Neural cell (in vitro differentiated cells): ENCODE data around the gene GMPPA.

Experiments used
- POLR2AphosphoS5 ChIP-seq: IDR thresholded peaks from 2 replicates; pipeline ENCODE4 v1.6.1; 2012
- TF ChIP-seq, protein P1 (sequence below): fragments of 450-650 bp; IDR thresholded peaks from 2 replicates; pipeline ENCODE4 v1.5.1; 2014; ENCODE audit warnings: antibody characterized with exemption, mild to moderate bottlenecking, moderate library complexity; ENCODE audit not compliant: poor library complexity, severe bottlenecking

DNA sequence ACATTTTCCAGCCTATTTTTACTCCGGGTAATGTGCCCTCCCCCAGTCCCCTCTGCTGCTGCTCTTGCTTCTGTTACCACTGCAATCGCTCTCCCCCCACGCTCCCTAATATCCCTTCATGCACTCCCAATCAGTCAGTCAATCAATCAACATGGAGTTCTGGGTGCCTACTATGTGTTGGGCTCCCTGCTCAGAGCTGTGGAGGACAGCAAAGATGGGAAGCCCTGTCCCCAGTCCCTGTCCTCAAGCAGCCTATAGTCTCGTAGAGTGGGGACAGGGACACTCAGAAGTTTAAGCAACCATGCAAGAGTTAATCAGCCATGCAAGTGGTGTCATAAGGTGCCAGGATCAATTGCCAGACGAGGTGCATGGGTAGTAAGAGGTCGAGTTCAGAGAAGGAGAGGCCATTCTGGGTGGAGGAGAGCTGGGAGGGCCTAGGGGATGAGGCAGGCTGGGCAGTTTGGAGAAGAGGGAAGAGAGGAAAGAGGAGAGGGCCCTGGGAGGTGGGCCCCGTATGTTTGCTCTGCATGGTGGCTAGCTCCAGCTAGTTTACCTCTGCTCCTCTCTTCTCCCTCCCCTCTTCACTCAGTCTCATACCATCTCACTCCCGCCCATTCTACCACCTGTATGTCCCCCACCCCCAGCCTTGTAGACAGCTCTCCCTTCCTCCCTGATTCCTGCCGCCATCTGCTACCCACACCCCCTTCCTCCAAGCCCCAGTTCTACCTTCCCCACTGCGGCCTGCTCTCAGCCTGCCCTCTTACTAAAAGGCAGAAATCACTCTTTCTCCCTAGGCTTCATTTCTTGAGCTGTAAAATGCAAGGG, 19.5 kb downstream of the GMPPA start:
- TF ChIP-seq, protein P1, sequence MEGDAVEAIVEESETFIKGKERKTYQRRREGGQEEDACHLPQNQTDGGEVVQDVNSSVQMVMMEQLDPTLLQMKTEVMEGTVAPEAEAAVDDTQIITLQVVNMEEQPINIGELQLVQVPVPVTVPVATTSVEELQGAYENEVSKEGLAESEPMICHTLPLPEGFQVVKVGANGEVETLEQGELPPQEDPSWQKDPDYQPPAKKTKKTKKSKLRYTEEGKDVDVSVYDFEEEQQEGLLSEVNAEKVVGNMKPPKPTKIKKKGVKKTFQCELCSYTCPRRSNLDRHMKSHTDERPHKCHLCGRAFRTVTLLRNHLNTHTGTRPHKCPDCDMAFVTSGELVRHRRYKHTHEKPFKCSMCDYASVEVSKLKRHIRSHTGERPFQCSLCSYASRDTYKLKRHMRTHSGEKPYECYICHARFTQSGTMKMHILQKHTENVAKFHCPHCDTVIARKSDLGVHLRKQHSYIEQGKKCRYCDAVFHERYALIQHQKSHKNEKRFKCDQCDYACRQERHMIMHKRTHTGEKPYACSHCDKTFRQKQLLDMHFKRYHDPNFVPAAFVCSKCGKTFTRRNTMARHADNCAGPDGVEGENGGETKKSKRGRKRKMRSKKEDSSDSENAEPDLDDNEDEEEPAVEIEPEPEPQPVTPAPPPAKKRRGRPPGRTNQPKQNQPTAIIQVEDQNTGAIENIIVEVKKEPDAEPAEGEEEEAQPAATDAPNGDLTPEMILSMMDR: no peak
- no peak for TF ChIP-seq POLR2AphosphoS5
